ENCODE data around the gene FLACC1. TPM values are rescaled to one million over a fixed set of nuclear protein-coding genes. Genes with fewer than 3 reads are reported as not detected.

Gene FLACC1
- total and polyA plus RNA-seq, 2 of the 8 experiments (the other 6 are each of a cell fraction or from before 2014, with no cell fraction given), result 0.58 TPM; not detected in 1

DNA sequence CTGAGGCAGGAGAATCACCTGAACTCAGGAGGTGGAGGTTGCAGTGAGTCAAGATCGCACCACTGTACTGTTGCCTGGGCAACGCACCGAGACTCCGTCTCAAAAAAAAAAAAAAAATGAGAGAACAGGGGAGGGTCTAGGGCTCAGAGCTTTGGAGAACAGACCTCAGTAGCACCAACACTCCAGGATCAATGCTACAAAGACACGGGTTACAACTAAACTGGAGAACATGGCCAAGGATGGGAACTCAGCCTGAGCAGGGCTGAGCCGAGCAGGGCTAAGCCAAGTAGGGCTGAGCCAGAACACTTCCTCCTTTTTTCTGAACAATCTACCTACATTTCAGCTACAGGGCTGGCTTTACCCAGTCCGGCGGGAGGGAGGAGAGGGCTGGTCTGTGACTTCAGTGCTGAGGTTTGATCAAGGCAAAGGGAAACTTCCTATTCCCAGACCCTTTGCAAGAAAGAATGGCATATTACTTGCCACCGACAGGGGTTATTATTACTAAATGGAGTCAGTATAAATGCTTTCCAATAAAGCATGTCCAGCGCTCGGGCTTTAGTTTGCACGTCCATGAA, 99.7 kb downstream of the FLACC1 start (continued):
- TF ChIP-seq SIN3A (conservative IDR thresholded peaks at IDR 0.05 in 1 of 2, IDR thresholded peaks at IDR 0.05 in 1 of 2; ENCODE audit: low read depth in 1 of 2, low read length in 2 of 2), result no peak
- TF ChIP-seq RFX5 (IDR thresholded peaks at IDR 0.05; ENCODE audit: borderline replicate concordance, low read depth, low read length), result no peak
- no peak for TF ChIP-seq RXRA (IDR thresholded peaks at IDR 0.05; ENCODE audit: insufficient read depth, low read depth, low read length)

Data from H1 (cell line).